ENCODE results near the gene VAC14.

DNA sequence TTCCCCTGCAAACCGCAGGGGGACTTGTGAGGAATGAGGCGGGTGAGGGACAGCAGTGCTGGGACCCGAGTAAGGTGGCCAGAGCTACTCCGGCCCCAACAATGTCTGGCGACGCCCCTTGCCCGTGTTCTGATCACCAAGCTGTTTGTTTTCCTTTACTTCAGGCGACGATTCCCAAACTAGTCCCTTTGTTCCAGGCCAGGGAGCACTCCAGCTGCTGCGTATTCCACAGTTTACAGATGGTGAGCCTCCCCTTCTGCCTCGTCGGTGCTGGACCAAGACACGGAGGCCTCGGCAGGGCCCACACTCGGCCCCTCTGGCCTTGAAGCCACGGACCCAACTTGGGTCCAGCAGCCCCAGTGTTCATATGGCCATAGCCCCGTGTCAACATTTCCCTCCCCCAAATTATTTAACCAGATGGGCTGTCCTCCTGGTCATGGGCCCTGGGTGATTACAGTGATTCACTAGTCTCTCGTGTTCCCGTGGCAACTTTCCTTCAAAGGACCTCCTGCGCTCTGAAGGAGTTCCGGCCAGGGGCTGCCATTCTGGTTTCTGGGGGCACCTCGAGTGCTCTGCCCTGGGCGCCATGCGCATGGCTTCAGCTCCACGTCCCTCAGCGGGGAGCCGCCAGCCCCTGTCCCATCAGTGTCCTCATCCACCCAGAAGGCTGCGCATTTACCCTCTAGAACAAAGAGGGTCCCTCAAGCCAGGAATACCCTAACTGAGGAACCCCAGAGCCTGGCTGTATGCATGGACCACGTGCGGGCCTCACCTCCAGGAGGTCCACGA lies 90.3 kb downstream of the VAC14 start:
- TF ChIP-seq POLR2AphosphoS5 (IDR thresholded peaks at IDR 0.05; ENCODE audit: low read depth, low read length) (no peak), TAF1 (IDR thresholded peaks at IDR 0.05; ENCODE audit: borderline replicate concordance, low read depth, low read length) (no peak), POLR2A (IDR thresholded peaks at IDR 0.05; ENCODE audit: low read depth, low read length) (no peak)
